Common myeloid progenitor, CD34-positive (primary cell): ENCODE measurements around the gene SH3GL1.
"Not testable (repeated sequence)": the region's sequence is repeated elsewhere in the genome, so short reads cannot be mapped to it uniquely, and the experiment has no call there.

Experiments
- CTCF ChIA-PET: fragments of 350-600 bp; sonication (Branson Sonifier 250); formaldehyde crosslinking; loops from one replicate; lab custom pipeline; 2021; ENCODE audit warnings: antibody characterized with exemption; lab: Charles Lee
- POLR2A ChIA-PET: fragments of 350-600 bp; sonication (Branson Sonifier 250); formaldehyde crosslinking; loops from one replicate; lab custom pipeline; 2021; ENCODE audit warnings: antibody characterized with exemption; lab: Charles Lee
- DNase-seq, 3 donors: peaks; one replicate each; pipeline versions ENCODE4 v3.0.0 to v3.0.0-alpha.2; 2013
- H3K27ac ChIP-seq, 2 experiments: 1 replicate in 1 of 2; 2 replicates in 1 of 2; pipeline ENCODE4 v1.7.0; 2013; ENCODE audit warnings: inconsistent platforms in 2 of 2, low read length in 2 of 2, mild to moderate bottlenecking in 2 of 2, low read depth in 1 of 2, moderate library complexity in 1 of 2; ENCODE audit not compliant: severe bottlenecking in 2 of 2, insufficient read depth in 1 of 2, poor library complexity in 1 of 2
- H3K27me3 ChIP-seq, 5 experiments: replicated peaks in 2 of 5; 1 replicate in 3 of 5; 2 replicates in 2 of 5; pipeline versions ENCODE4 v1.6.1 to v1.7.0; 2013; ENCODE audit warnings: low read length in 4 of 5, mild to moderate bottlenecking in 2 of 5, moderate library complexity in 2 of 5, inconsistent platforms in 1 of 5; ENCODE audit not compliant: insufficient read depth in 5 of 5, control insufficient read depth in 4 of 5
- H3K36me3 ChIP-seq, 4 experiments: 1 replicate in 2 of 4; 2 replicates in 2 of 4; pipeline versions ENCODE4 v1.6.1 to v1.7.0; 2013; ENCODE audit warnings: low read length in 3 of 4, control low read depth in 1 of 4, mild to moderate bottlenecking in 1 of 4; ENCODE audit not compliant: control insufficient read depth in 4 of 4, insufficient read depth in 4 of 4
- H3K4me1 ChIP-seq, 4 experiments: 1 replicate in 3 of 4; 2 replicates in 1 of 4; pipeline versions ENCODE4 v1.6.1 to v1.7.1; 2013; ENCODE audit warnings: low read length in 3 of 4, mild to moderate bottlenecking in 3 of 4, control low read depth in 1 of 4, inconsistent platforms in 1 of 4, moderate library complexity in 1 of 4; ENCODE audit not compliant: control insufficient read depth in 4 of 4, insufficient read depth in 4 of 4; ENCODE audit errors: control extremely low read depth in 1 of 4
- H3K4me3 ChIP-seq, 7 experiments: 1 replicate in 4 of 7; 2 replicates in 3 of 7; pipeline versions ENCODE4 v1.5.1 to v1.7.0; 2013; ENCODE audit warnings: mild to moderate bottlenecking in 7 of 7, low read length in 6 of 7, moderate library complexity in 6 of 7, inconsistent platforms in 2 of 7, low read depth in 2 of 7, control low read depth in 1 of 7; ENCODE audit not compliant: insufficient read depth in 4 of 7, control insufficient read depth in 1 of 7; ENCODE audit errors: extremely low read depth in 1 of 7
- H3K9me3 ChIP-seq, 5 experiments: 1 replicate in 4 of 5; 2 replicates in 1 of 5; pipeline versions ENCODE4 v1.6.1 to v1.7.1; 2013; ENCODE audit warnings: low read length in 4 of 5, mild to moderate bottlenecking in 2 of 5, inconsistent platforms in 1 of 5, low read depth in 1 of 5, moderate library complexity in 1 of 5; ENCODE audit not compliant: control insufficient read depth in 4 of 5, insufficient read depth in 2 of 5; ENCODE audit errors: control extremely low read depth in 1 of 5
- WGBS: methylation state at CpG from one replicate; pipeline ENCODE4 v1.1.5; 2013; ENCODE audit not compliant: insufficient coverage; 5-methylcytosine and 5-hydroxymethylcytosine counted together

The SH3GL1 gene

DNA sequence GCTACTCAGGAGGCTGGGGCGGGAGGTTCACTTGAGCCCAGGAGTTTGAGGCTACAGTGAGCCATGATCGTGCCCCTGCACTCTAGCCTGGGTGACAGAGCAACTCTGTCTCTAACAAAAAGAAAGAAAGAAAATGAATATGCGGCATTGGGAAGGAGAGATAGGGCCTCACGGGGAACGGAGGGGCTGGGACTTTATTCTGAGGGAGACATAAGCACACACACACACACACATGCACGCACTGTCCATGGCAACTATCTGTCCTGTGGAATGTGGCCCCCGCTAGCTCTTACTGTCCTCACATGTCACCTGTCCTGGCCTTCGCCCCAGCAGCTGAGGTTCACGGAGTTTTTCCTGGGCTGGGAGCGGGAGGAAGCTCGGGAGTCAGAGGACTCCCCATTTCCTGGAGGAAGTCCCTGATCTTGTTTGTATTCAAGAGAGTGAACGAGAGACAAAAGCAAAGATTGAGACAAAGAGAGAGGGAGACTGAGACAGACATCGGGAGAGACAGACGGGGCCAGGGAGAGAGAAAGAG is 62.4 kb downstream of the SH3GL1 start:
- DNase-seq: peak; percentile 29 to 60 (median 49)
- ChIA-PET POLR2A (interaction anchor here (0.7 to 1.2 kb wide), 2 partner anchors 8 to 946 kb away, joined by 3 to 4 read pairs; no protein-coding TSS in a partner anchor), CTCF (no interaction called here)
- peaks cover 0 to 2% (median 0%) of the 10 kb centered on the region in 4 experiments for H3K36me3 ChIP-seq
- H3K4me3 ChIP-seq: peak overlapping the region; percentile 7 to 89 (median 69)
- no peaks in the 10 kb centered on the region for H3K9me3 ChIP-seq
- no peaks in the 10 kb centered on the region for H3K27me3 ChIP-seq
- H3K27ac ChIP-seq: peak overlapping the region; percentile 12 to 40
- peaks cover 0 to 20% (median 17%) of the 10 kb centered on the region in 4 experiments for H3K4me1 ChIP-seq
- WGBS: 10% methylated on average over 9 of the region's 14 CpGs

DNA sequence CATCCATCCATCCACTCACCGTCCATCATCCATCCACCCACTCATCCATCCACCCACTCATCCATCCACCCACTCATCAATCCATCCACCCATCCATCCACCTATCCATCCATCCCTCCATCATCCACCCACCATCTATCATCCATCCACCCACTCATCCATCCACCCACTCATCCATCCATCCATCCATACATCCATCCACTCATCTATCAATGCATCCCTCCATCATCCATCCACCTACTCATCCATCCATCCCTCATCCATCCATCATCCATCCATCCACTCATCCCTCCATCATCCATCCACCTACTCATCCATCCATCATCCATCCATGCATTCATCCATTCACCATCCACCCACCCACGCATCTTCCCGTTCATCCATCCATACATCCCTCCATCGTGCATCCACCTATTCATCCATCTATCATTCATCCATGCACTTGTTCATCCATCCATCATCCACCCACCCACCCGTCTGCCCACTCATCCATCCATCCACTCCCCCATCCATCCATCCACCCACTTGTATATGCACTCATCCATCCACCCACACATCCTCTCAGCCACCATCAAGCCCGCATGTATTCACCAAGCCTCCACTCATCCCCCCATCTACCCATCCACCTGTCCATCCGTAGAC is 65.3 kb downstream of the SH3GL1 start:
- CTCF ChIA-PET: no interaction called here
- no peak overlapping the region for H3K4me3 ChIP-seq
- H3K4me1 ChIP-seq: peaks cover 0 to 13% (median 10%) of the 10 kb centered on the region in 4 experiments
- H3K27me3 ChIP-seq: no peaks in the 10 kb centered on the region
- no peaks in the 10 kb centered on the region for H3K9me3 ChIP-seq
- DNase-seq: no peak
- WGBS: 95% methylated on average over 7 of the region's 7 CpGs
- POLR2A ChIA-PET: no interaction called here
- peaks cover 0 to 2% (median 0%) of the 10 kb centered on the region in 4 experiments for H3K36me3 ChIP-seq
- H3K27ac ChIP-seq: no peak overlapping the region

DNA sequence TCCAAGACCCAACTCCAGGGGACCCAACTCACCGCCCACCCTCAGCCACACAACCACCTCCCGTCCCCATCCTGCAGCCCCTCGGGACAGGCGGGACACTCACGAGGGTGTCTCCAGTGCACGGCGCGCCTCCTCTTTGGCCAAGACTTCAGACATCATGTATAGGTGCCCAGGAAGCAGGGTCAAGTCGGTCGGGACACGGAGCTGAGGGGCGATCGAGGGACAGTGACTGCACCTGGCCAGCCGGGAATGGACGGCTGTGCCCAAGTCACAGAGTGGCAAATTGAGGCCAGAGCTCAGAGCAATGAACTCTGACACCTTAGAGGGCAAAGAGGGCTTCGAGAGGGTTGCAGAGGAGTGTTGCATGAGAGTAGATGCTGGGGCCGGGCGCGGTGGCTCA is 70.5 kb downstream of the SH3GL1 start:
- no peak overlapping the region for H3K4me3 ChIP-seq
- peaks cover 0 to 20% (median 7%) of the 10 kb centered on the region in 5 experiments for H3K27me3 ChIP-seq
- POLR2A ChIA-PET: no interaction called here
- no peak for DNase-seq
- peaks cover 0 to under 1% (median 0%) of the 10 kb centered on the region in 4 experiments for H3K36me3 ChIP-seq
- CTCF ChIA-PET: interaction anchor here (0.8 to 1.4 kb wide), 2 partner anchors 10 to 62 kb away, joined by 3 read pairs; no protein-coding TSS in a partner anchor
- H3K9me3 ChIP-seq: no peaks in the 10 kb centered on the region
- H3K4me1 ChIP-seq: peaks cover 0 to 27% (median 24%) of the 10 kb centered on the region in 4 experiments
- 98% methylated on average over 14 of the region's 19 CpGs for WGBS
- H3K27ac ChIP-seq: no peak overlapping the region

DNA sequence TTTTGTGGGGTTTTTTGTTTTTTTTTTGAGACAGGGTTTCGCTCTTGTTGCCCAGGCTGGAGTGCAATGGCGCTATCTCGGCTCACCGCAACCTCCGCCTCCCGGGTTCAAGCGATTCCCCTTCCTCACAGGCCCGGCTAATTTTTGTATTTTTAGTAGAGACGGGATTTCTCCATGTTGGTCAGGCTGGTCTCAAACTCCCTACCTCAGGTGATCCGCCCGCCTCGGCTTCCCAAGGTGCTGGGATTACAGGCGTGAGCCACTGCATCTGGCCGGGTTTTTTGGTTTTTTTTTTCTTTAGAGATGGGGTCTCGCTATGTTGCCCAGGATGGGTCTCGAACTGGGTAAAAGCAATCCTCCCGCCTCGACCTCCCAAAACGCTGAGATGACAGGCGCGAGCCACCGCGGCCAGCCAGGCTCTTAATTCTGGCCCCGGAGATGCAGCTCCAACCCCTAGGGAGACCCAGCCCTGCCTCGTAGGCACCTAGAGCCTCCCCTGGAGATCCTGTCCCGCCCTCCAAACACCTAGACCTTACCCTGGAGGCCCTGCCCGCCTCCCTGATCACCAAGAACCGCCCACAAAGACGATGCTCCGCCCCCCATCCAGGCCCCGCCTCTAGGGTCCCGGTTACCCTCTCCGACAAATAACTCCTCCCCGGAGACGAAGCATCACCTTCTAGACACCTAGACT is 71.2 kb downstream of the SH3GL1 start:
- H3K9me3 ChIP-seq, POLR2A ChIA-PET, H3K36me3 ChIP-seq, H3K27ac ChIP-seq: not testable (repeated sequence)
- CTCF ChIA-PET: interaction anchor here (0.8 to 1.4 kb wide), 2 partner anchors 10 to 61 kb away, joined by 3 read pairs; no protein-coding TSS in a partner anchor
- WGBS: 47% methylated on average over 33 of the region's 35 CpGs
- H3K27me3 ChIP-seq: peaks cover 0 to 20% (median 7%) of the 10 kb centered on the region in 5 experiments
- H3K4me1 ChIP-seq: peaks cover 0 to 27% (median 24%) of the 10 kb centered on the region in 4 experiments
- peak in 2 of 3 donors; percentile 32 to 36 for DNase-seq
- peak overlapping the region; percentile 32 to 73 (median 62) for H3K4me3 ChIP-seq

DNA sequence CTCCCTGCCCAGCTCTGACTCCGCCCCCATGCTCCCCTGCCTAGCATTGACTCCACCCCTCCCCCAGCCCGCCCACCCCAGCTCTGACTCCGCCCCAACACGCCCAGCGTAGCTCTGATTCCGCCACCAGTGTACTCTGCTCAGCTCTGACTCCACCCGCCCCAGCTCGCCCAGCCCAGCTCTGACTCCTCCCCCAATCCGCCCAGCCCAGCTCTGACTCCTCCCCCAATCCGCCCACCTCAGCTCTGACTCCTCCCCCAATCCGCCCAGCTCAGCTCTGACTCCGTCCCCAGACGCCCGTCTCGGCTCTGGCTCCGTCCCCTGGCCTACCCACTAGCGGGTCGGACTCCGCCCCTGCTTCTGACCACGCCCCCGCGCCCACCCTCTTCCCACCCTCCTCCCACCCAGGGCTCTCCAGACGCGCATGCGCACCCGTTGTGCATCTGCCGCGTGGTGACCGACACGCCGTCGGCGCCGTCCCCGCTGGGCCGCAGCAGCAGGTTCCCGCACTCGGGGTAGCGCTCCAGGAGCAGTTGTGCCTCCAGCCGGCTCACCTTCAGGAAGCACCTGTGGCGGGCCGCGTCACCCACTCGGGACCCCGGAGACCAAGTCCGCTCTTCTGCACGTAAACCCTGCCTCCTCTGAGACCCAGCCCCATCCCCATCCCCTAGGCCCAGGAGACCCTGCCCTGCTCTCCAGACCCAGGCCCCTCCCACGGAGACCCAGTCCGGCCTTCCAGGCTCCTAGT is 71.9 kb downstream of the SH3GL1 start:
- Histone ChIP-seq H3K27ac (no peak overlapping the region), H3K9me3 (no peaks in the 10 kb centered on the region), H3K4me1 (peaks cover 0 to 27% (median 24%) of the 10 kb centered on the region in 4 experiments), H3K27me3 (peaks cover 0 to 20% (median 7%) of the 10 kb centered on the region in 5 experiments), H3K4me3 (peak overlapping the region; percentile 32 to 82 (median 62)), H3K36me3 (no peaks in the 10 kb centered on the region)
- CTCF ChIA-PET: interaction anchor here (0.9 to 1.1 kb wide), 2 partner anchors 9 to 61 kb away, joined by 4 to 5 read pairs; no protein-coding TSS in a partner anchor
- POLR2A ChIA-PET: interaction anchor here (1.1 kb wide), 2 partner anchors 15 to 72 kb away, joined by 3 to 5 read pairs; partner anchors contain the start of genes MPND and SH3GL1
- WGBS: 0% methylated on average over 35 of the region's 49 CpGs
- peak; percentile 94 to 96 (median 95) for DNase-seq

DNA sequence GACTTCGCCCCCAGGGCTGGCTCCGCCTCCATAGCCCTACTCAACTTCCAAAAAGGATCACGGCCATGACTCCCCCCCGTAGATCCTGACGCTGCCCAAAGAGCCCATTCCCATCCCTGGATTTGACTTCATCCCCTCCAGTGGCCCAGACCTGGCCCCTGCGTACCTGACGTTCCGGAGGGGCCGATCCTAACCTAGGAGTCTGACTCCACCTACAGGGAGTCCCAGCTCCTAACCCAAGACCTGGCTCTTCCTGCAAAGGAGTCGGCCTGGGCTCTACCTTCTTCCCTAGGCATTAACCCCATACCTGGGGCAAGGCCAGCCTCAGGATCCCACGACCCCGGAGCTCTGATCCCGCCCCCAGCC is 72.5 kb downstream of the SH3GL1 start:
- ChIA-PET POLR2A (interaction anchor here (1.1 kb wide), 2 partner anchors 16 to 72 kb away, joined by 3 to 5 read pairs; partner anchors contain the start of genes MPND and SH3GL1), CTCF (interaction anchor here (0.9 to 1.1 kb wide), 2 partner anchors 8 to 60 kb away, joined by 4 to 5 read pairs; no protein-coding TSS in a partner anchor)
- Histone ChIP-seq H3K9me3 (no peaks in the 10 kb centered on the region), H3K27me3 (peaks cover 0 to 20% (median 7%) of the 10 kb centered on the region in 5 experiments), H3K4me1 (peaks cover 0 to 27% (median 24%) of the 10 kb centered on the region in 4 experiments), H3K36me3 (no peaks in the 10 kb centered on the region), H3K27ac (no peak overlapping the region), H3K4me3 (peak overlapping the region; percentile 13 to 82 (median 57))
- WGBS: 3% methylated on average over 9 of the region's 13 CpGs
- no peak for DNase-seq
